Renal pelvis (tissue), 12 donors: Measurements from ENCODE around the gene TTC34. TPM values are rescaled to one million over a fixed set of nuclear protein-coding genes. Genes with fewer than 3 reads are reported as not detected.

ENCODE experiments used
- DNase-seq: peaks from one replicate; pipeline ENCODE4 v3.0.0-alpha.2; 2013
- long read RNA-seq, 16 experiments: transcript quantifications; one replicate each; lab custom pipeline, GENCODE V29; 2026
- polyA plus RNA-seq, 3 donors: library from polyadenylated mRNA; unstranded; fragments of 120-200 nt; gene quantifications; one replicate each; pipeline ENCODE4 v1.2.1, GENCODE V29; 2013; ENCODE audit not compliant: insufficient read length in 3 of 3

The TTC34 gene, protein sequence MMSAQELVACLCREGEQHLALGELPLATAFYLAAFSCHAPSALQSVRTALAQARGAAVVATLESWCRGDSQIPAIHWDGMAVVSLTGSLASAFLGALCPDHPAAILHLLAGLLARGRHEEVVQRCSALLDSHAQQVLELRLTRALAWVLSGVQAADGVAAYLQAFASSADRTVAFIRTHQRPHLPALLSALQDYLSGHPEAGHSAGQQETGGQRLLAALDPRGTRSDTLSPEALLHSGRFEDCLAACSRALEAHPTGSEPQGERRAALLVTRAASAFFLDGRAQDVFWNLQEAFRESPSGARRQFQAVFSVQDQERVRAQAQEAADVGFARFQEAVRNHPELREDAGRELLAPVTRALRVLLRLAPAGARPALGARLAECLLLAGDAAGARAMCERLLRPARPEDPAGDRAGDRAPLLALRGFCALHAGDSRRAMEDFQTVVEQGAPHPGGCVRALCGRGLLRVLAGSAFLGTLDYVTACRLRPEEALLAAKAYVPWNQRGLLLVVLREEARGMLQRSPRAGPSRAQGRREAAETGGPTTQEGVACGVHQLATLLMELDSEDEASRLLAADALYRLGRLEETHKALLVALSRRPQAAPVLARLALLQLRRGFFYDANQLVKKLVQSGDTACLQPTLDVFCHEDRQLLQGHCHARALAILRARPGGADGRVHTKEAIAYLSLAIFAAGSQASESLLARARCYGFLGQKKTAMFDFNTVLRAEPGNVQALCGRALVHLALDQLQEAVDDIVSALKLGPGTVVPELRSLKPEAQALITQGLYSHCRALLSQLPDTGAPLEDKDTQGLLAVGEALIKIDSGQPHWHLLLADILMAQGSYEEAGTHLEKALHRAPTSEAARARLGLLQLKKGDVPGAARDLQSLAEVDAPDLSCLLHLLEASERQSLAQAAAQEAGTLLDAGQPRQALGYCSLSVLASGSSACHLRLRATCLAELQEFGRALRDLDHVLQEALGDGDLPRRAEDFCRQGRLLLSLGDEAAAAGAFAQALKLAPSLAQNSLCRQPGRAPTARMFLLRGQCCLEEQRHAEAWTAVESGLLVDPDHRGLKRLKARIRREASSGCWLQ
- 1 to 10 TPM in 2 of 3 donors, under 1 TPM in 1; 0.97 to 1.4 (median 1.2) TPM for polyA plus RNA-seq
- long read RNA-seq, donor 1: 0 reads
- long read RNA-seq, donor 2: 0 reads
- long read RNA-seq, donor 3: 0 reads
- long read RNA-seq, donor 4: 0 reads
- long read RNA-seq, donor 5: 0 reads
- long read RNA-seq, donor 6: 0 reads
- long read RNA-seq, donor 7: 0 reads
- long read RNA-seq, donor 8: 0 reads
- long read RNA-seq, donor 9: 0 reads
- long read RNA-seq, donor 10: 0 reads
- long read RNA-seq, donor 11: 0 reads
- long read RNA-seq, donor 12: 0 reads
- long read RNA-seq, donor 13: 0 reads
- long read RNA-seq, donor 14: 0 reads
- long read RNA-seq, donor 15: 0 reads
- long read RNA-seq, donor 16: 0 reads

DNA sequence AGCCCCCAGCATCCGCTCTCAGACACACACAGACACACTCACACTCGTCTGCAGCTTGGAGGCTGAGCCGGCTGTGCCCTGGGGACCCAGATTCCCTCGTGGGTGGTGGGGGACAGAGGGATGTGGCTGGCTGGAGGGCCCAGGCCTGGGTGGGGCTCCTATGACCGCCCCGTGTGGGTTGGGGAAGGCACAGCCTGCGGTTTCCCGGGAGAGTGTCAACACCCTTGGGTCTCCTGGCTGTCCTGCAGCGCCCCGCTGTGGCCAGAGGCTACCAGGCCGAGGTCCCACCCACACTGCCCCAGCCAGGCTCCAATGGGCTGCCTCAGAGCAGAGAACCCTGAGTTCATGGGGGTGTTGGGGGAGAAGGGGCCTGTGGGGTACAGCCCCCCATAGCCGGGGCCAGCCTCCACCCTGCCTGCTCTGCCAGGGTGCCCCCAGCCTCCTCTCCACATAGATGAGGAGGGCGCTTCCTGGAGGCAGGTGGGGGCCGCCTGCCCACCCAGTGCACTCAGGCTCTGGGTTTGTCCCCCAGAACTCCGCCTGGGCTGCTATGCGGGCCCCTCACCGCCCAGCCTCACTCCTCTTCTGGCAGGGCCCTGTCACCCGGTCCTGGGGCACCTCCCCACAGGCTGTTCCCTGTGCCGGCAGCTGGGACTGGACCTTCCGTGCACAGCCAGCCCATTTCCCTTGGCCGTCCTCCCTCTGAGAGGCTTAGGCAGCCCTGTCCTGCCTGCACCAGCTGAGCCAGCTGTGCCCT lies at the start of gene TTC34:
Gene TTC34 (minus strand): TSS at position 159 of the 757 bp plus-strand sequence. CDS start 866 bp downstream, outside the sequence.
- DNase-seq: peak; percentile 7

DNA sequence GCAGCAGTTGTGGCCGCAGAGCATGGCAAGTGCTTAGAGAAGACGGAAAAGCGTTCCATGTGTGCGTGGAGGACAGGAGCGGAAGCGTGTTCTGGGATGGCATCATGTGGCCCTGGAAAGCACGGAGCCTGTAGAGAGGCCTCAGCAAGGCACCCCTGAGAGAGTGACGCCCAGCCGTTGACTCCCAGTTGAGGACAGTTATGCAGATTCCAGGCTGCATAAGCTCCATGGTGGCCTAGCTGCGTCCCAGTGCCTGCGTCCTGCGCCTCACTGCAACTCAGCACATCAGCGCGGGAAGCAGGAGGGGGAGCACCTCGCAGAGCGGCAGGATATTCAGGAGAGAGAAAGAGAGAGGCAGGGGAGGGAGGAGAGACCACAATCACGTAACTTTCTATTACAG lies 49.0 kb upstream of the TTC34 start:
- no peak for DNase-seq

DNA sequence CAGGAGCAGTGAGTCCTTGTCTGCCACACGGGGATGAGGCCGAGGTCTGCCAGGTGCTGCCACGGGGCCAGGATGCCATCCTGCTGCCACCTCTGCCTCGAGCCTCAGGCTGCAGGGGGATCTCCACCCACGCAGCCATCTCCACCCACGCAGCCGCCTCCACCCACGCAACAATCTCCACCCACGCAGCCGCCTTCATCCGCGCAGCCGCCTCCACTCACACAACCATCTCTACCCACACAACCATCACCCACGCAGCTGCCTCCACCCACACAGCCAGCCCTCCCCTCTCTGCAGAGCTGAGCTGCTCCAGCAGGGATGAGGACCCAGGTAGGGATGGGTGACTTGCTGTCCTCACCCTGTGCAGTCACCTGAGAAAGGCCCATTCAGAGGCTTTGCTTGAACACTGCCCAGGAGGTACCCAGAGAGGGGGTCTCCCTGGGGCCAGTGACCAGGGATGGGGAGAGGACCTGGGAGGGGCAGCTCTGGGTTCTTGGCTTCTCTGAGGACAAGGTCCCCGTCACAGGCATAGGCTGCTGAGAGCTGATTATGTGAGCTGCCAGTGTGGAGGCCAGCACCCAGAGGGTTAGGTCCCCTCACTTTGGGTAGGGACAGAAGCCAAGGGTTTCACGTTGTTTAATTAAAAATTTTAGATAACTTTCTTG lies 46.6 kb upstream of the TTC34 start:
- DNase-seq: no peak

DNA sequence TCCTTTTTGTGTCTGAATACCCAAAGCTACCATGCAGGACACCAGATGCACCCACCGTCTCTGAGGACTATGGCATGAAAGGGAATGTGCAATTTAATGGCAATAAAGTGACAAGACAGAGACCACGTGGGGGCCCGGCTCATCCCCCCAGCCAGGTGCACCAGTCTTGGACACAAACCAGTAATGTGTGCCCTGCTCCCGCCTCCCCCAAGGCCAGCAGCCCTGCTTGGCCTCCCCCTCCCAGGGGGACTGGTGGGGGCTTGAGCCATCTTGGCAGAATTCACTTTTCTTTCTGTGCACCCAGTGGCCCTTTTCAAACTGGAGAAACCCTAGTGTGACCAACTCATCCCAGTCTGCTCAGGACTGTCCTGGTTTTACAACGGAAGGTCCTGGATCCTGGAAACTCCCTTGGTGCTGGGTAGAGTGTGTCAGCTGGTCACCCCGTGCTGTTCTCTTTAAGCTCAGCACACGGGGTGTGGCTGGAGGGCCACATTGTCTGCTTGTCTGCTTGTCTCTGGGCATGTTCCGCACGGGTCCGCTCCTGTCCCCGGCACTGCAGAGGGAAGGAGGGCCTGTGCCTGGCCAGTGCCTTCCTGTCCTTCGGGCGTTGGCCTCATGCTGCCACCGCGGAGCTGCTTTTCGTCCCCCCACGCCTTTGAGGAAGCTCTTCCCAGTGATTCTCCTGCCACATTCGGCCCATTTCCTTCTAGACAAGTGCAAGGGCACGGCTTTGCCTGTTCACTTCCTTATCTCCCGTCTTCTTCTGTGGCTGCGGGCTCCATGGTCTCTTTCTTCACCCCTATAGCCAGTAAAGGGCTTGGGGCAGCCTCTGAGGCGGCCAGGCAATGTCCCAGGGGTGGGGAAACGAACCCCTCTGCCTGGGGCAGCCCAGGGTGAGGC lies 45.8 kb upstream of the TTC34 start:
- no peak for DNase-seq

DNA sequence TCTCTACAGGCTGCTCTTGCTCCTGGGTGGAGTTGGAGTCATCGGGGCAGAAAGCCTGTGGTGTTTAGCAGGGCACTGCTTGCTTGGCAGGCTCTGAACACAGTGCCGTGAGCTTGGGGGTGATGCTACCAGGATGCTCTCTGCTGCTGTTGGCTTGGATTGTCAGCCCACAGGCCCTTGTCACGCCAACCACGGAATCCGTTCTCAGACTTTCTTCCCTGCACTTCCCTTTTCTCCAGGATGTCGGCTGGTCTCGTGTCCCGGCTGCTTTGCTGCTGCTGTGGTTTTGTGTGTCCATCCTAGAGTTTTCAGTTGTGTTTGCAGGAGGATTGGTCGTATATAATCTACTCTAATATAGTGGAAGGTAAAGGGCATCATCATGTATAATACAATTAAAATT lies 44.4 kb upstream of the TTC34 start:
- no peak for DNase-seq

DNA sequence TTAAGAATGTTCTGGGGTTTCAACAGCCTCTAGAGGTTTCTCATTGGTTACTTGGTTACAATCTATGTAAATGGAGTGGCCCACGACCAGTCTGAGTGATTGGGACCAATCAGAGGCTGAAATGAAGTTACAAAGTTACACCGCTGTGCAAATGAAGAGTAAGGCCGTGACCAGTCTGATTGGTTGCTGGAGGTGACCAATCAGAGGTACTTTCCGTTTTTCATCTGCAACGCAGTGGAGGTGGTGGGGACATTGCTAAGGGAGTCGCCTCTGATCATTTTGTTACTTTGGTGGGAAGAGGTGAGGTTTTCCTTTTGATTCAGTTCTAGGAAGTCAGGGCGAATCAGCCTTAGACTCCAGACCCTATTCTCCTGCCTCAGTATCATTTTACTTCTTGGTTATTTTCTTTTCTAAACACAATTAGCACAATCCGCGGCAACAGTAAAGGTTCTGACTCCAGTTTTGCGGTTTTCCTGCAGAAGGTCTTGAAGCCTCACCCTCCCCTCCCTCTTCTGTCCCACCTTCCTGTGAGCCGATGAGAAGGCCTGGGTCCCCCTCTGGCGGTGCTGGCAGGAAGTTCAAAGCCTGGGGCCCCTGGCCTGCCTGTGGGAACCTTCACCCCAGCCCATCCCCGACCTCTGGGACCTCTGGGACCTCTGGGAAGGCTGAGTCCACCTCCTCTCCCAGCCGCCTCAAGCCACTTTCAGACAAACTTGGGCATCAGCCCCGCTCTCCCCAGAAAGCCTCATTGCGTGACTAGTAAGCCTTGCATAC lies 38.7 kb upstream of the TTC34 start:
- no peak for DNase-seq

DNA sequence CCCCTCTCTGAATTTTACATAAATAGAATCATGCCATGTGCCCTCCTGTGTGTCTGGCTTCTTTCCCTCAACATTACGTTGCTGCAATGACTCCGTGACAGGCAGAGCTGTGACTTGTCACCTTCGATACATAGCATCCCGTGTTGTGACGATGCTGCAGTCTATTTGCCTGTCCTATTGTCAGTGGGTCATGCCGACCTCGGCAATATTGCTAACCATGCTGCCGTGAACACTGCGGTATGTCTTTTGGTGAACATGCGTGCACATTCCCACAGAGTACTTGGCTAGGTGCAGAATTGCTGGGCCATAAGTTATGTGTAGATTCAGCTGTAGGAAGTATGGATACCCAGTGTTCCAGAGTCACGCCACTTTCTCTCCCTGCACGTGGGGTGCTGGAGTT lies 36.3 kb upstream of the TTC34 start:
- no peak for DNase-seq

DNA sequence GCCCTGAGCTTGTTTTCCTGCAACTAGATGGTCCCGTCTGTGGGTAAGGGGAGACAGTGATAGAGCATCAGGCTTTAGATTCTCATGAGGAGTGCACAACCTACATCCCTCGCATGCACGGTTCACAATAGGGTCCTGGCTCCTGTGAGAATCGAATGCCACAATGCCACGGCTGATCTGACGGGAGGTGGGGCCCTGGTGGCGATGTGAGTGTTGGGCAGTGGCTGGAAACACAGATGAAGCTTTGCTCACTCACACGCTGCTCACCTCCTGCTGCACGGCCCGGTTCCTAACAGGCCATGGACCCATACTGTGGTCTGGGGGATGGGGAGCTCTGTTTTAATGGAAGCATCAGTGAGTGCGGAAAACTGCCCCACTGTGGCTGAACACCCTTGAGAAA lies 35.8 kb upstream of the TTC34 start:
- no peak for DNase-seq

DNA sequence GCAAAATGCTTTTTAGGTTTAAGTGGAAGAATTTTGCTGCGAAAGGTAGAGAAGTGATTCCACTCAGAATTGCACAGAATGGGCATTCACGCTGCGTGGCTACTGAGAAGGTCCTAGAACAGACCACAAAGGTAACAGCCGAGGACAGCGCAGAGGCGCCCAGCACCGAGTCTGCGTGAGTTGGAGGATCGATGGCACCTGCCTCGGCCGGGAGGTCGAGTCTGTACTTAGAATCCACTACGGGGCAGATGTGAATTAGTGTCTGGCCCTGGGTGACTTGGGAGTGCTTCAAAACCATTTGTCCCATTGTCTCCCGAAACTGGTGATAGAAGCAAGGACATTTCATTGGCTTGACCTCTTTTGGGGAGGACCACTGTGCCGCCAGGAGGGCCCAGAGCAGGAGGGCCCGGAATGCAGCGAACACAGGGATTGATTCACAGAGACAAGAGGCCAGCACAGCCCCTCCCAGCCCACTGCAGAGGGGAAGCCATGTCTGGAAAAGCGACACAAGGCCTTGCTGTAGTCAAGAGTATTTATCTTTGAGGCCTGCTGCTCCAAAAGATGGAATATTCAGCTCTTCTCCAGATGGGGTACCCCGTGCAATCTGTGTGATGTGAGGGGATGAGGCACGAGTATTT lies 35.0 kb upstream of the TTC34 start:
- no peak for DNase-seq

DNA sequence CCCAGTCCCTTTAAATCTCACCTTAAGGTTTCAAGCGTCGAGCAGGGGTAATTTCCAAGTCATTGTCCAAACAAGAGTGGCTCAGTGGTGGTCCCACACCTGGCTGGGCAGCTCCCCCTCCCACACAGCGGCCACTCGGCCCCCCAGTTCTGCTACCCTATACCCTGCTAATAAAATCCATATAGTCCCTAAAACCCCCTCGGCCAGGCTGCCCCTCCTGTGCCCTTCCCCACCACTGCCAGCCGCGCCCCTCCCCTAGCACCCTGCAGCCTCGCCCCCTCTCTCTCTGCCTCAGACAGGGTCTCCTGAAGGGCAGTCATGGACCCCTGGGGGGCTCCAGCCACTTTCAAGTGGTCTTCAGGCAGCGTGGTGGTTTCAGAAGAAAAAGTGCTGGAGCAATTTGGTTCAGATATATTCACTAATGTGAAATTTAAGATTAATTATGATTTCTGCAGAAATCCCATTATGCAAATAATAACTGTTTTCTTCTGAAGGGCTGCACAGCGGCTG lies 34.2 kb upstream of the TTC34 start:
- no peak for DNase-seq

DNA sequence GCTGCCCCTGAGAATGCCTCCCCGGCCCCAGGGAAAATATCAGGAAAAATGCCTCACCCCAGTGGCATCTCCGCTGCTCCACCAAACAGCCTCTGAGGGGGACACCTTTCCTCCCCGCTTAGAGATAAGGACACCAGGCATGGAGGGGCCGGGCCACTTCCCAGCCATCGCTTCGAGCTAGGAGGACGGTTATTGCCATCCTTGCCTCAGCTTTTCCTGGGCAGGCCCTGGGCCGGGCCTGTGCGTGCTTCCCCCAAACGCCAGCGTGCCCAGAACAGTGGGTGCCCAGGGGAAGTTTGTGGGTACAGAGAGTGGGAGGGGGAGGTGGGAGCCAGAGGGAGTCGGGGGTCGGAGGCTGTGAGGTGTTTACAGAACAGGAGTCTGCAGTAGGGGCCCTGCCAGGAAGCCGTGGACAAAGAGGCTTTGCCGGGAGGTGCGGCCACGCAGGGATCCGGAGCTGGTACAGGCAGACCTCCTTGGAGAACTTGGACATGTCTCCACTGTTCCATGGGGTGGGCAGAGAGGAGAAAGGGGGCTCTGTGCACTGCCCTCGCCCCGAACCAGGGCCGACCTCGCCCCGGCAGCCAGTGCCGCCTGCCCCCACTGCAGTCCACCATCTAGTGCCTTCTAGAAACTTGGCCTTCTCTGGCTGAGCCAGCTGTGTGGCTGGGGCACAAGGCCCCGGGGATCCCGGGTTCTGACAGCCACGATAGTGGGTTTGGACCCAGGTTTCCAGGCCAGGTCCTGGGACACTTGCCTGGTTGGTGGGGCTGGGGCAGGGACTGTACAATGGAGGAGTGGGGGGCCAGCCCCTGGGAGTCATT lies 33.5 kb upstream of the TTC34 start:
- DNase-seq: no peak

DNA sequence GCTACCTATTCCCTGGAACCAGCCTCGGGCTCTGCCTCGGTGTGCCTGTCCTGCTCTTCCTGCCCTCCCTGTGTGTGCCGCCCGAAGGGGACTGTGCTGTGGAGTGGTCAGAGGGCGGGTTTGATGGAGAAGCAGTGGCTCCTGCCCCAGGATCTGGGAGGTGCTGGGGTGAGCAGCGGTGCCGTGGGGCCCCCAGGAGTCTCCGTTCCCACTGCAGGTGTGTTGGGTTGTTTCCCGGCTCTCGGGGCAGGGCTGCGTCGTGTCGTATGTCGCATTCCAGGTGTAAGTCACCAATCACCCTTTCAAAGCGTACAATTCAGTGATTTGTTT lies 32.6 kb upstream of the TTC34 start:
- no peak for DNase-seq

DNA sequence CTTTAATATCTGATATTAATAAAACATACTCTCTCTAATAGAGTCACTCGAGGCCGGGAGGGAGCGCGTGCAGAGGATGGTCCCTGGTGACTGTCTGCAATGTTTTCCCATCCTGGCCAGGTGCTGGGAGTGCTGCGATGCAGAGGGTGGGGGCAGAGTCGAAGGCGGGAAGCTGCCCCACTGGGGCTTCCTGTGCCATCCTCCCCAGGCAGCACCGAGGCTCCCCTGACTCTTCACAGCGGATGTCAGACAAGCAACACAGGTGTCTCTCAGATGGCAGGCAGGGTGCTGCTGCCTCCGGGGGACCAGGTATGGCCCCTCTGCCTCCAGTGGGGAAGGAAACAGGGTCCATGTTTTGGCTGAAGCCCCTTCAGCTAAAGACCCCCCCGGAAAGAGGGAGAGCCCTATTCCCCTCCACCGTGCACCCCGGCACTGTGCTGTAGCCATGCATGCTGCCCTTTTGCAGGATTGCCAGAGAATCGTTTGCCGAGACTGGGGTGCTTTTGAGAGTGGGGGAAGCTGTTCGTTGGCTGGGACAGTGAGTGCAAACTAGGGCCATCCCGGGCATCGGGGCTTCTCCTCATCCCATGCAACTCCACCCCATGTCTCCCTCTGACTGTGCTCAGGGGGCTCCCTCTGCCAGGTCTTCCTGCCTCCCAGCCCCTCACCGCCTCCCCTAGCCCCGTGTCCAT lies 32.1 kb upstream of the TTC34 start:
- DNase-seq: no peak

DNA sequence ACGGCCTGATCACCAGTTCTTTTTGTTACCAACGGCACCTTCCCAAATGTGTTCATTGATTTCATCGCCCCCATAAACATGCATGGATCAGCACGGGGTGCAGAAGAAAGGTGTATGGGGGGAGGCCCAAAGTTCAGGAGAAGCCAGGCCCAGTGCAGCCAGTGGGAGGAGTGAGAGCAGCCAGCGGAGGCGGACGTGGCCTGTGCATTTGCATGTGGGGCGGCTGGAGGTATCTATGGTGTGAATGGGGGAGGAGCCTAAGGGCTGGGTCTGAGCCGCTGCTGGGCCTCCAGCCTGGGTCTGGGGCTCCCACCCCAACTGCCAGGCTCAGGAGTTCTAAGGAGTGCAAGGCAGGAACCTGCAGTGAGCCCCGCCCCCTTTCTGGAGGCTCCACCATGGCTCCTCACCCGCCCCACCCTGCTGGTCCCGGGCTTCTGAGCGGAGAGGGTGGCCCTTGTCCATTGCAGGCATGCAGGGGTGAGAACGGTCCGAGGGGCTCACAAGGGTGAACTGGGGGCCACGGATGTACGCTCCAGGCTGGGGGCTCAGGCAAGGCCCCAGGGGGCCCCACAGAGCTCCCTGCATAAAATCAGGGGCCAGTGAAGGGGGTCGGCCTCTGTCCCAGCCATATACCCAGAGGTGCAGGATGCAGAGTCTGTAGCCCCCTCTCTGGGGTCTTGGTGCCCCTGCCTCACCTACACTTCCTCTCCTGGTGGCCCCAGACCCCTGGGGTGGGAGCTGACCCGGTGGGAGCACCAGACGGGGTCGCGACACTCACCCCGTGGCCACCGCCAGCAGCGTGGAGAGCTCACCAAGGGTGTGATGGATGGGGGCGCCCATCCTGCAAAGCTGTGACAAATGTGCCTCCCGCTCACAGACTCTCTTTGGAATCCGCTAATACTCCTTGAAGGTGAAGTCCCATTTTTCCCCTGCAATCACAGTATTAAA lies 31.3 kb upstream of the TTC34 start:
- DNase-seq: no peak

DNA sequence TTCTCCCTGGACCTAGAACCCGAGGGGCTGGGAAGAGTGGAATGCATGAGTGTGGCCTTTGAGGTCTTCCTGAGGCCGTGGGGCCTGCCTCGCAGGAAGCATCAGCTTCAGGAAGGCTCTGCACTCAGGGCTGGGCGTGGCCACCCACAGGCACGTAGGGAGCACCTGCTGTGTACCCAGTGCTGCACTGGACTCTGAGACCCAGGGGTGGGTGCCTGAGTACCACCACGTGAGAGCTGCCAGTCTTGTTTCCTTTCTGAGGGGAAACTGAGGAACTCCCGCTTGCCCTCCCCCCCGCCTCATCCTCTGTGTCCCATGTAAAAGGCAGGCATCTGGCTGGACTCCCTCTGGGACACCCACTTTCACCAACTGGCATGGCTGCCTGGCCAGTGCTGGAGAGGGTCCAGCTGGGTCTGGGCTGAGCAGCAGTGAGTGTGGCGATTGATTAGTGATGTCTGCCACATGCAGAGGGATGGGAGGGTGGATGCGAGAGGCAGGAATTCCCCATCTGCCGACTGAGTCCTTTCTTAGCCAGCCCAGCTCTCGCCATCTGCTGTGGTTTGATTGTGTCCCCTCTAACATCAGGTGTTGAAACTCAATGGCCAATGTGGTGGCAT lies 30.2 kb upstream of the TTC34 start:
- no peak for DNase-seq
